DND-41 (cell line): ENCODE data around the gene GTPBP4.

Source experiments
- CTCF ChIP-seq: IDR thresholded peaks from 2 replicates; pipeline ENCODE4 v1.5.1; 2012; ENCODE audit warnings: borderline replicate concordance, low read length, moderate library complexity, mild to moderate bottlenecking; ENCODE audit not compliant: poor library complexity, severe bottlenecking; ENCODE audit errors: extremely low read depth
- EZH2 ChIP-seq: IDR thresholded peaks from 3 replicates; pipeline ENCODE4 v1.6.1; 2012; ENCODE audit warnings: borderline replicate concordance, low read depth, mild to moderate bottlenecking, moderate library complexity, low read length, inconsistent platforms; ENCODE audit not compliant: severe bottlenecking

GRCh38 chr10:987870-988666, at the start of gene GTPBP4:
- TF ChIP-seq CTCF = peak; percentile 80
- TF ChIP-seq EZH2 = no peak
